ENCODE results near the gene APBB1IP. TPM values are rescaled to one million over a fixed set of nuclear protein-coding genes. Genes with fewer than 3 reads are reported as not detected.

The APBB1IP gene
- total RNA-seq, 4 donors from 2014 or later: 1.0 to 4.5 (median 2.7) TPM

DNA sequence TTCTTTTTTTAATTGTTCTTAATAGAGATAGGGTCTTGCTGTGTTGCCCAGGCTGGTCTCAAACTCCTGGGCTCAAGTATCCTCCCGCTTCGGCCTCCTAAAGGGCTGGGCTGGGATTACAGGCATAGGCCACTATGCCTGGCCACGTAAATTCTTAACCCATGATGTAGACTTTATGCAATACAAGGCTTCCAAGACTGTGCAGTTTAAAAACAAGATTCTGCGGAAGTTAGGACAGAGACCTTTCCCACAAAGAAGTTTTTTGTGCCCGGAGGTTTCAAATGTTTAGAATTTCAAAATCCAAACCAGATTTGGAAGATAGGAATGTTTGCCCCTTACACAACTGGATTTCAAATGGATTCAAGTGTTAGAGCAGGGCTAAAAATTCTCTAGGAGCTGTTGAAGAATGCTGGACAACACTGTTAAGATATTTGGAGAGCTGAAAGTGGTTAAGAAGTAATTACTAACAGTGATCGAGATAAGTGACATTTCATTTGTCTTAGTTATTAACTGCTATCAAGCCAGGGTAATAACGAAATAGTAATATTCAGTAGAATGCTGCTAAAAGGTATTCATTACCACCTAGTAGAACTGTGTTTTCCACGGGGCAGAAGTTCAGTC lies 7.4 kb downstream of the APBB1IP start:
- DNase-seq (ENCODE audit: low spot score in 2 of 2): no peak
- H3K36me3 ChIP-seq: no peaks in the 10 kb centered on the region
- H3K27me3 ChIP-seq: no peaks in the 10 kb centered on the region
- no peaks in the 10 kb centered on the region for H3K9me3 ChIP-seq
- no peak overlapping the region for H3K4me3 ChIP-seq
- WGBS: 72% methylated on average over 8 of the region's 8 CpGs
- H3K4me1 ChIP-seq: no peaks in the 10 kb centered on the region
- TF ChIP-seq POLR2A (IDR thresholded peaks at IDR 0.05) (no peak), POLR2AphosphoS5 (IDR thresholded peaks at IDR 0.05) (no peak), EP300 (IDR thresholded peaks at IDR 0.05) (no peak)
- TF ChIP-seq, protein P1, sequence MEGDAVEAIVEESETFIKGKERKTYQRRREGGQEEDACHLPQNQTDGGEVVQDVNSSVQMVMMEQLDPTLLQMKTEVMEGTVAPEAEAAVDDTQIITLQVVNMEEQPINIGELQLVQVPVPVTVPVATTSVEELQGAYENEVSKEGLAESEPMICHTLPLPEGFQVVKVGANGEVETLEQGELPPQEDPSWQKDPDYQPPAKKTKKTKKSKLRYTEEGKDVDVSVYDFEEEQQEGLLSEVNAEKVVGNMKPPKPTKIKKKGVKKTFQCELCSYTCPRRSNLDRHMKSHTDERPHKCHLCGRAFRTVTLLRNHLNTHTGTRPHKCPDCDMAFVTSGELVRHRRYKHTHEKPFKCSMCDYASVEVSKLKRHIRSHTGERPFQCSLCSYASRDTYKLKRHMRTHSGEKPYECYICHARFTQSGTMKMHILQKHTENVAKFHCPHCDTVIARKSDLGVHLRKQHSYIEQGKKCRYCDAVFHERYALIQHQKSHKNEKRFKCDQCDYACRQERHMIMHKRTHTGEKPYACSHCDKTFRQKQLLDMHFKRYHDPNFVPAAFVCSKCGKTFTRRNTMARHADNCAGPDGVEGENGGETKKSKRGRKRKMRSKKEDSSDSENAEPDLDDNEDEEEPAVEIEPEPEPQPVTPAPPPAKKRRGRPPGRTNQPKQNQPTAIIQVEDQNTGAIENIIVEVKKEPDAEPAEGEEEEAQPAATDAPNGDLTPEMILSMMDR (IDR thresholded peaks at IDR 0.05): no peak
- no peak overlapping the region for H3K27ac ChIP-seq

DNA sequence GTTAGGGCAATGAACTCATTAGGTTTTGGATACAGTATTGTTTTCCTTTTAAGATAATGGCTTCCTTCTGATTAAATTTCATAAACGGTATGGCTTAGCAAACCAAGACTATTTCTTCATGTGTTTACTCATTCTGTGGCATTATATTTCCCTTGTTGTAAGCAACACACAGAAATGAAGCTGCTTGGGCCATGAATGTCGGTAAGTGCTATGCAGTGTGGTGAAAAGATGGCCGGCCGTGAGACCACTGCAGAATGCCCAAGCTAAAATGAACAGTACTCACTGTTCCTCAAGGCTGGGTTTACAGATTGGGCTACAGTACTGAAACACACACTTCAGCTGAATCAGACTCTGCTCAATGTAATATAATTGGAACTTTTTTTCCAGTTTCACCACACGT lies 8.1 kb downstream of the APBB1IP start:
- no peak for TF ChIP-seq EP300 (IDR thresholded peaks at IDR 0.05)
- no peaks in the 10 kb centered on the region for H3K36me3 ChIP-seq
- 82% methylated on average over 5 of the region's 5 CpGs for WGBS
- no peak overlapping the region for H3K27ac ChIP-seq
- no peaks in the 10 kb centered on the region for H3K9me3 ChIP-seq
- no peak for DNase-seq (ENCODE audit: low spot score in 2 of 2)
- H3K4me1 ChIP-seq: no peaks in the 10 kb centered on the region
- H3K4me3 ChIP-seq: no peak overlapping the region
- H3K27me3 ChIP-seq: no peaks in the 10 kb centered on the region

DNA sequence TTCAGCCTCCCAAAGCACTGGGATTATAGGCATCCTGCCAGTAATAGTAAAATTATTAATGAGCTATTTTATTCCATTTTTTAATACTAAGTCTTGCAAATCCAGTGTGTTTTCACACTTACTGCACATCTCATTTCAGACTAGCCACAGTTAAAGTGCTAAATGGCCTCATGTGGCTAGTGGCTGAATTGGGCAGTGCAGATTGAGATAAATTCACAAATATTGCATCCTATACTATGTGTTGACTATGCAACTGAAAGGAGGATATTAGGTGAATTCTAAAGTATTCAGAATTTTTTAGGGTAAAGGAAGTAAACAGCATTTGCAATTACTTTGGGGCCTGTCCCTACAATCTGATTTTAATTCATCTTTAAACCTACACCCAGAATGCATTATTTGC lies 10.2 kb downstream of the APBB1IP start:
- Histone ChIP-seq H3K27ac (no peak overlapping the region), H3K4me3 (no peak overlapping the region), H3K4me1 (no peaks in the 10 kb centered on the region), H3K9me3 (no peaks in the 10 kb centered on the region), H3K27me3 (no peaks in the 10 kb centered on the region), H3K36me3 (no peaks in the 10 kb centered on the region)
- DNase-seq (ENCODE audit: low spot score in 2 of 2): no peak
- TF ChIP-seq EP300 (IDR thresholded peaks at IDR 0.05) (no peak), POLR2A (IDR thresholded peaks at IDR 0.05) (no peak), POLR2AphosphoS5 (IDR thresholded peaks at IDR 0.05) (no peak)
- TF ChIP-seq, protein P1 (IDR thresholded peaks at IDR 0.05): no peak

DNA sequence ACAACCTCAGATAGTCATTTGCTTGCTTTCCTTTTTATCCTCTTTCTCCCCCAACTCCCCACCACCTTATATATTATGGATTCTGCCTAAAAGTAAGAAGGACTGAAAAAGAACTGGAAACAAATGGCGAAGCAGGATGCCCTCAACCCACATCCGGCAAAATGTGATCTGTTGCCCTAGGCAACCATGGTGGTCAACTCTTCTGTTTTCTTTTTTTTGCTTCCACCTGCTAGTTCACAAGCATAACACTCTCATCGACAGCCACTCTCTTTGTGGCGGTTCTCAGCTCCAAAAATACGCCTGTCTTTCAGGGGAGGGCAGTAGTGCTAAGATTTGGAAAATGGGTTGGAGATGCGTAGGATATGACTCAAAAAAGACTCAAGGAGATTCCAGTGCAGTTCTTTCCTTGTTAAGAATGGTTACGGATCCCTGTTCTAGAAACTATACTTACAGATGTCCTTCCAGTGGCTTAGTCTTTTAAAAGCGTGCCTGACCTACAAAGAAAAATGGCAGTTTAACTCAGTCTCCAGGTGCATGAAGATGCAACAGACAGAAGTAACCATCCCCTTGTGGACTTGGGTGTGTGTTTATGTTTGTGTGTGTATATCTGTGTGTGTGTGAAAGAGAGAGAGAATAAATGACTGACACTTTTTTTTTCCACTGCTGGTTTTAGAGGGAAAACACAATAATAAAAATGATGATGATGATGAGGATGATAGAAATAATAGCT lies 10.7 kb downstream of the APBB1IP start:
- DNase-seq (ENCODE audit: low spot score in 2 of 2): no peak
- Histone ChIP-seq H3K36me3 (no peaks in the 10 kb centered on the region), H3K27ac (no peak overlapping the region), H3K4me1 (no peaks in the 10 kb centered on the region), H3K27me3 (no peaks in the 10 kb centered on the region), H3K9me3 (no peaks in the 10 kb centered on the region), H3K4me3 (no peak overlapping the region)
- 79% methylated on average over 8 of the region's 8 CpGs for WGBS
- TF ChIP-seq POLR2A (IDR thresholded peaks at IDR 0.05) (no peak), EP300 (IDR thresholded peaks at IDR 0.05) (no peak), POLR2AphosphoS5 (IDR thresholded peaks at IDR 0.05) (no peak)
- TF ChIP-seq, protein P1 (IDR thresholded peaks at IDR 0.05): no peak

DNA sequence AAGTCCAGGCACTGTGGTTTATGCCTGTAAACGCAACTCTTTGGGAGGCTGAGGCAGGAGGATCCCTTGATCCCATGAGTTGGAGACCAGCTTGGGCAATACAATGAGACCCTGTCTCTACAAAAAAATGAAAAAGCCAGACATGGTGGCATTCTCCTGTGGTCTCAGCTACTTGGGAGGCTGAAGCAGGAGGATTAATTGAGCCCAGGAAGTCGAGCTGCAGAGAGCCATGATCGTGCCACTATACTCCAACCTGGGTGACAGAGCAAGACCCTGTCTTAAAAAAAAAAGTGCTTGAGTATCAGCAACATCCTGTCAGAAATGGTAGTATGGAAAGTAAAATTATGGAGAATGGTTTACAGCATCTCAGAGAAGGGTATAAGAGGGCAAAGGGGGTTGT lies 11.6 kb downstream of the APBB1IP start:
- no peaks in the 10 kb centered on the region for H3K4me1 ChIP-seq
- TF ChIP-seq POLR2AphosphoS5 (IDR thresholded peaks at IDR 0.05): no peak
- TF ChIP-seq, protein P1 (IDR thresholded peaks at IDR 0.05): no peak
- TF ChIP-seq EP300 (IDR thresholded peaks at IDR 0.05): no peak
- no peak for TF ChIP-seq POLR2A (IDR thresholded peaks at IDR 0.05)
- no peak overlapping the region for H3K27ac ChIP-seq
- no peak overlapping the region for H3K4me3 ChIP-seq
- WGBS: 54% methylated on average over 3 of the region's 3 CpGs
- H3K9me3 ChIP-seq: no peaks in the 10 kb centered on the region
- no peak for DNase-seq (ENCODE audit: low spot score in 2 of 2)
- no peaks in the 10 kb centered on the region for H3K27me3 ChIP-seq
- H3K36me3 ChIP-seq: no peaks in the 10 kb centered on the region
